GM19351 (cell line): ENCODE measurements around the gene PPTC7.
A peak's percentile ranks its signal among the peaks of the same experiment; 100 is the strongest.
"Not testable (repeated sequence)": the region's sequence is repeated elsewhere in the genome, so short reads cannot be mapped to it uniquely, and the experiment has no call there.

Source experiments
- ATAC-seq: cut with Tn5 transposase; IDR thresholded peaks from one replicate; pipeline ENCODE4 v1.9.1; 2021; ENCODE audit warnings: mild to moderate bottlenecking, moderate library complexity; ENCODE audit not compliant: unreplicated experiment

PPTC7 gene

DNA sequence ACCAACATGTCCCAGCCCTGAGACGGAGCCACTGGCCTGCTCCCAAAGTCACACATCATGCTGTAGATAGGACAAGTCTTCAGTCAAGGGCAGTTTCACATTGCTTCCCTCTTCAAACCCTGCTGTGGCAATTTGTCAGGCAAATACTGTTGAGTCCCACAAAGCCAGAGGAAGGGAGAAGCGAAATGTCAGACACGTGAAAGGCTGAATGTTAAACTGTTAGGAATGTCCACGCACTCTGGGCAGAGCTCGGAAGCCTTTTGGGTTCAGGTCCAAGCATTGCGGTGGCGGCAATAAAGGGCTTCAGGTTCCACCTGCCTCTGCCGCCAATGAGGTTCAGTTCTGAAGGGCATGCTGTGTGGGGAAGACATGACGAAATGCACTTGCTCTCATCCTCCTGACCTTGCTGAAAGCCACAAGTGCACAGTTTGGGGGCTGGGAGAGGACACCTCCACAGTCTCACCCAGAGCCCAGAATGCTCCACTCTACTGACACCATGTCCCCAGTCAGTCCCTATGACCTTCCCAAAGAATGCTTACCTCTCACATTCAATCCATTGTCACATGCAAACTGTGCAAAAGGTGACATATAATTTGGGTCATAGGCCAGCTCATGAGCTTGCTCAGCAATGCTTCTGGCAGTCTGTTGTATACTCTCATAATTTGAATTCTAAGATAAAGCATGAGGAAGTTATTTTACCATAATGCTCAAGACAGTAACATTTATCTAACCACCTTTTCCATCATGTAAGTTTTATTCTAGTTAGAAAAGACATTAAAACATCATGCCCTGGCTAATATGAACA is 45.3 kb downstream of the PPTC7 start:
- ATAC-seq: no peak

DNA sequence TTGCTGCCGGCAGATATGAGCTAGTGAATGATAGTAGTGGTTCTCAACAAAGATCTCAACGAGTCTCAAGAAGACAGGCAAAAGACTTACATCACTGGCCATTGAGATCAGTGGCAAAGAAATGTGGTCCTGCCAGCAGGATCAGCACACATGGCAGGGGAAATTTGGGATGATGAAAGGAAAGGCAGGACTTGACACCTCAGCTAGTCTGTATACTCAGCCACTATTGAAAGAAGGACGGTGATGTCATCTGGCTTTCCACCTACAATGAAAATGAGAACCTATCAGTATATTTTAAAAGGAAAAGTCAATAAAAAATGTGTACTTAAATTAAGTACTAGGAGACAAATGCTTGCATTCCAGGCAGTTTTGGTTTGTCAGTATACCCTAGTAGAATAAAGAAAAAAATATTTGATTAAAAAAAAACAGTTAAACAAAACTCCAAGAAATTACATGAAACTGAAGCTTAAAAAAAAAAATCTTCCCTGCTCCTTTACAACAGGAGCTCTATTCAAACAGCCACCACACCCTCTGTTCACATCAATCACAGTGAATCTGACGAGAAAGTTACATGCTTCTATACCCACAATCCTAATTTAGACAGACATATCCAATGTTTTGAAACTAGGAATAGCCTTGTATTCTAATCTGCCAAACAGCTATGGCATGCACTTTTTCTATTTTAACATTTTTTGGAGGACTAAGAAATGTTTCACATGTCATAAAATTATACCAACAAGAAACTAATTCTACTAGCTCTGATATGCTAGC is 46.1 kb downstream of the PPTC7 start:
- ATAC-seq: no peak

DNA sequence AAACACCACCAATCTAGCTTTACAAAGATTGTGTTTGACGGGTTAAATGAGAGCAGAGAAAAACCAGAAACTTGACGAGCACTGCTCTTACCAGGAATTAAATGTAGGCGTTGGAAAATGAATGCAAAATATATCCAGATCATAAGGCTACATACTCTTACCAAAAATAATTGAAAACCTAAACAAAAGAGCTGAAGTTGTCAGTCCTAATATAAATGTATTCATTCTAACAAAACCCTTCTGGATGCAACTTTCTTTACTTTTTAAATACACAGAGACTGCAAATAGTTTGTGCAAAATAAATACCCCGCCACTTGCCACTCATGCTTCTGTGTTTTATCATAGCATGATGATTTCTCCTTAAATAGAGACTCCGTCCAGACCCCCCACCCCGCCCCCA is 48.3 kb downstream of the PPTC7 start:
- no peak for ATAC-seq

DNA sequence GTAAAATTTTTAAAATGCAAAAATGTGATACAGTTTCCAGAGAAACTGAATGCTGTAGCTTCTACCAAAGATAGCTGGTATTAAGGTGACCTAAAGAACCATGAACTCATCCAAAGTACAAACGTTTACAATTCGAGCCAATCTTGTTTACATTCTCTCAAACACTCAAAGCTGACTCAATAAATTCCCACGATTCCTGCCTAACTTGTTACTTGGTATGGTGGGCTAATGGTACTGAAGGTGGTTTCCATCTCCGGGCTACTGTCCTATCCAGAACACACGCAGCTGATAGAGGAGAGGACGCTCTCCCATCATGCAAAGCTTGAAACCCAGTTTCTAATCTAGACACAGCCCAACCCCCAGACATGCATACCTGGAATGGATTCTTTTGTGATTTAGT is 49.5 kb downstream of the PPTC7 start:
- ATAC-seq: no peak

DNA sequence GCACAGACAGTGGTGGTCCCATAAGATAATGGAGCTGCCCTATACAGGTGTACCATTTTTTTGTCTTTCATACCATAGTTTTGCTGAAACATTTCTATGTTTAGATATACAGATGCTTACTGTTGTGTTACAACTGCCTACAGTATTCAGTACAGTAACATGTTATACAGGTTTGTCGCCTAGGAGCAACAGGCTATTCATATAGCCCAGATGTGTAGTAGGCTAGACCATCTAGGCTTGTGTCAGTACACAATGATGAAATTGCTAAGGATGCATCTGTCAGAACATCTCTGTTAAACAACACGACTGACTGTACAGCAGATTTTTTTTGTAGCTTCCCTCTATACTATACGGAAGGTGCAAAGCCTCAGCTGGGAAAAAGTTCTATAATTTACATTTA is 50.5 kb downstream of the PPTC7 start:
- ATAC-seq: no peak

DNA sequence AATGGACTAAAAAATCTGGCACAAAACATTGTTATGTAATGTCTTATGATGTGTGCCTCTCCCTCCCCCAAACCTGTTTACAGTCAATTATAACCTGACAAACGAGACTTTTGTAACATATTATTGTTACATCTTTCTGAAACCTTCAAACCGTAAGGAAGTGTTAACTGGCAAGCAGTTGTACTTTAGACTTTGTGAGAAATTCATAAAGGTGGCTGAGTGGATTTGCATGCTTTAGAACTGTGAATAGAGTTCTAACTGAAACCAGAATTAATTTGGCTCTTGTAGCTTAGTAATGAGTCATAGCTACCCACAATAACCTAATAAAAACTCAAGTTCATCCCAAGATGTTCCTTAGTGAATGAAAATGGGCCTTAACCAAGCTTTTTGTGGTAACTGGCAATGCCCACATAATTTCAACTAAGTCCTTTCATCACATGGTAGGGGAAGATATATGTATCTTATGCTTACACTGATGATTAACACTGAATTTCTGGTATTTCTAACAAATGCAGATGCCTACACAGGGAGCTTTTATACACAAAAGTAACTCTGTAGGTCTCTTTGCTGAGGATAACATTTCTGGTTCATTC is 51.3 kb downstream of the PPTC7 start:
- ATAC-seq: peak; percentile 90

DNA sequence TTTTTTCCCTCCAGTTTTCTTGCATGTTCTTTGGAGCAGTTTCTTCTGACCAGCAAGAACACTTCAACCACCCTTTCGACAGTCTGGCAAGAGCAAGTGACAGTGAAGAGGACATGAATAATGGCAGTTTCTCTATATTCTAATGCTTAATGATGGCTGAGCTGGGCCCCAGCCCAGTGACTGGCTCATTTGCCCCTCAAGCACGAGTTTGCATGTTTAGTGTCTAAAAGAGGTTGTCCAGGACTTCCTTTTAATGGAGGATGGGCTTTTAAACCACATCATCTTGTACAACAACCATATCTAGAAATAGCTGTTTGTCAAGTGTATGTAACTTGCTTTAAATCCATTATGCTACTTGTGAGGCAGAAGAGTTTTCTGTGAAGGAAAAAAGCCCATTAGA is 52.6 kb downstream of the PPTC7 start:
- no peak for ATAC-seq

DNA sequence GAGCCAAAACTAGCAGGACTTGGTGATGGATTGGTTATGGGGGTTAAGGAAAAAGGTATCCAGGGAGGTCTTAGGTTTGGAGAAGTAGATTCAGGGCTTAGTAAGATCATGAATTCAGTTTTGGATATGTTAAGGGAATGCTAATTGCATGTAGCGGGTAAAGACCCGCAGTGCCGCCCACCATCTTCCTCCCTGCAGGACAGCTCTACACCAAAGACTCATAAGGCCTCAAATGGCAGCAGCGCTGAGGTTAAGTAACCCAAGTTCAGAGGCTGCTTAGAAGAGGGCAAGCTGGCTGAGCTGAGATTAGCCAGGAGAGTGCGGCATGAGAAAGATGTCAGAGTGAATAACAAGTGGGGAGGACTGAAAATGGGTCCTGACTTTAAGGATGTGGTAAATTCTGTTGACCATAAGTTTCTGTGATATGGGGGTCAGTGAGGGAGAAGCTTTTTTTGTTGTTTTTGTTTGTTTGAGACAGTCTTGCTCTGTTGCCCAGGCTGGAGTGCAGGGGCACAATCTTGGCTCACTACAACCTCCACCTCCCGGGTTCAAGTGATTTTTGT is 54.8 kb downstream of the PPTC7 start:
- ATAC-seq: no peak

DNA sequence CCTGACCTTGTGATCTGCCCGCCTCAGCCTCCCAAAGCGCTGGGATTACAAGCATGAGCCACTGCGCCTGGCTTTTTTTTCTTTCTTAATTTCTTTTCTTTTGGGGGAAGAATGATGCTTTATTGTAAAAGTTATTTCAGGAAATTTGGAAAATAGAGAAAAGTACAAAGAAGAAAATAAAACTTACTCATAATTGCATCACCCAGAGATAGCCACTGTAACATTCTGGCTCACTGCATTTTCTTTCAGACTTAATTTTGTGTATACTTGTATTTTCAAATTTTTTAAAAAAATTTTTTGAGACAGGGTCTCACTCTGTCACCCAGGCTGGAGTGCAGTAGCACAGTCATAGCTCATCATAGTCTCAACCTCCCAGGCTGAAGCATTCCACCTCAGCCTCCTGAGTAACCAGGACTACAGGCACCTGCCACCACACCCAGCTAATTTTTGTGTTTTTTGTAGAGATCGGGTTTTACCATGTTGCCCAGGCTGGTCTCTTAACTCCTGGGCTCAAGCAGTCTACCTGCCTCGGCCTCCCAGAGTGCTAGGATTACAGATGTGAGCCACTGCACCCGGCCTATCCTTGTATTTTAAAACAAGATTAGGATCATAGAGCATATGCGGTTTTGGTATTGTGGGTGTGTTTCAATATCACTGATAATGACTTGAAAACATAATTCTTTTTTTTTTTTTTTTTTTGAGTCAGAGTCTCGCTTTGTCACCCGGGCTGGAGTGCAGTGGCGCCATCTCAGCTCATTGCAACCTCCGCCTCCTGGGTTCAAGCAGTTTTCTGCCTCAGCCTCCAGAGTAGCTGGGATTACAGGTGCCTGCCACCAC is 62.0 kb downstream of the PPTC7 start:
- ATAC-seq: not testable (repeated sequence)

DNA sequence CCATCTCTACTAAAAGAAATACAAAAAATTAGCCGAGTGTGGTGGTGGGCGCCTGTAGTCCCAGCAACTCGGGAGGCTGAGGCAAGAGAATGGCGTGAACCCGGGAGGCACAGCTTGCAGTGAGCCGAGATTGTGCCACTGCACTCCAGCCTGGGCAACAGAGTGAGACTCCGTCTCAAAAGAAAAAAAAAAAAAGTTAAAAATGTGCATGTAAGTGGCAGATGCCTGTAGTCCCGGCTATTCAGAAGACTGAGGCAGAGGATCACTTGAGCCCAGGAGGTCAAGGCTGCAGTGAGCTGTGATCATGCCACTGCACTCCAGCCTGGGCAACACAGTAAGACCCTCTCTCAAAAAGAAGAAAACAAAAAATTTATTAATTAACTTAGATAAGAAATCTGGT is 65.1 kb downstream of the PPTC7 start:
- not testable (repeated sequence) for ATAC-seq

DNA sequence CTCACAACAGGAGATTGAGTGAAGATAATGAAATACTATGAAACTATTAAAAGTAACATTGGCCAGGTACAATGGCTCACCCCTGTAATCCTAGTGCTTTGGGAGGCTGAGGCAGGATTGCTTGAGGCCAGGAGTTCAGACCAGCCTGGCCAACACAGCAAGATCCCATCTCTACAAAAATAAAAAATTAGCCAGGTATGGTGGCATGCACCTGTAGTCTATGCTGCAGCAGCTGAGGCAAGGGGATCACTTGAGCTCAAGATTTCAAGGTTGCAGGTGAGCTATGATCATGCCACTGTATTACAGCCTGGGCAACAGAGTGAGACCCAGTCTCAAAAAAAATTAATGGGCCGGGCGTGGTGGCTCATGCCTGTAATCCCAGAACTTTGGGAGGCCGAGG is 66.1 kb downstream of the PPTC7 start:
- no peak for ATAC-seq

DNA sequence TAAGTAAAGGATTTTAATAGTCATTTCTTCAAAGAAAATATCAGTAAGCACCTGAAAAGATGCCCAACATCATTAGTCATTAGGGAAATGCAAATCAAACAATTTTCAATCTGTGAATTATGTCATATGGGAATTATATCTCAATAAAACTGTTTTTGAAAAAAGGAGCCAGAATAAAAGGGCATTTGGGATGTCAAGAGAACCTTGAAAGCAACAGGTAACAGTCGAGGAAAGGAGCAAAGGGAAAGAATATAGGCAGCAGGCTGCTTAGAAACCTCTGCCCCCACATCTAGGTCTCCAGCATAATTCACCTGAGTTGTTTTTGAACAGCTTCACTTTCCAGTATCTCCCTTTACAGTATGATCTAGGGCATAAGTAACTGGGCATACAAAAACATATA is 68.8 kb downstream of the PPTC7 start:
- no peak for ATAC-seq

DNA sequence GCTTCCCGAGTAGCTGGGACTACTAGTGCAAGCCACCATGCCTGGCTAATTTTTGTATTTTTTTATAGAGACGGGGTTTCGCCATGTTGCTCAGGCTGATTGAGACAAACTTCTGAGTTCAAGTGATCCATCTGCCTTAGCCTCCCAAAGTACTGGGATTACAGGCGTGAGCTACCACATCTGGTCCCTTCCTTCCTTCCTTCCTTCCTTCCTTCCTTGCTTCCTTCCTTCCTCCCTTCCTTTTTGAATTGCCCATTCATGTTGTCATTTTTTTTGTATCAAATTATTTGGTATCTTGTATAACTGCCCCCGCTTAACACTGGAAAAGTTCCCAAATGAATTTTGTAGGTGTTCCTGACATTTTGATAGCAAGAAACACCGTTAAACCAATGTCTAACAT is 69.3 kb downstream of the PPTC7 start:
- no peak for ATAC-seq

DNA sequence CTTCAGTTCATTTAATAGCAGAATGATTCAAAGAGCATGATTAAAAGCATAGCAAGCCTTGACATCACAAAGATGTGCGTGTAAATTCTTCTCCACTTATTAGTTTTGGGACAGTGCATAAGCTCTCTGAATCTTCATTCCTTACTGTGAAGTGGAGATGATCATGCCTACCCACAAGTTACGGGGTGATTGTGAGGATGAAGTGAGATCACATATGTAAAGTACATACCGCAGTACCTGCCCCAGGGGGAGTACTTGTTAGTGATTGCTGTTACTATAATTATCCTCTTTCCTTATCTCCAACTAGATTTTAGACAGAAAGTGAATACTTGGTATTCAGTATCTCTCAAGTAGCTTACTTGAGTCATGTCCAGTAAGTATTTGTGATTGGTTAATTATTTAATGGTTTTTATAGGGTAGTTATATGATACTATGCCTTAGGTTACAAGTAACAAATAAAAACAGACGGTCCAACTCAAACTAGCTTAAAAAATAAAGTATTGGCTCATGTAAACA is 75.0 kb downstream of the PPTC7 start:
- no peak for ATAC-seq

DNA sequence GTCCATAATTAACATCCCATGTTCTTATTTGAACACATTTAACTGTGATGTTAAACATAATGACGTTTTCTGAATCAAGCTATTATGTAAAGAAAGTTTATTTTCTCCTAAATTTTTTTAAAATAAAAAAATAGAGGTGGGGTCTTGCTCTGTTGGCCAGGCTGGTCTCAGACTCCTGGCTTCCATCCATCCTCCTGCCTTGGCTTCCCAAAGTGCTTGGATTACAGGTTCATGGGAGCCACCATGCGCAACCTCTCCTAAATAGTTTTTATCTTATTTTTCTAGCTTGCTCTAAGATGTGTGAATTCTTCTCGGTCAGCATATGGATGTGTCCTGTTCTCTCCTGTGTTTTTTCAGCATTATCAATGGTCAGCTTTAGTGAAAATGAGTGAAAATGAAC is 77.8 kb downstream of the PPTC7 start:
- no peak for ATAC-seq

DNA sequence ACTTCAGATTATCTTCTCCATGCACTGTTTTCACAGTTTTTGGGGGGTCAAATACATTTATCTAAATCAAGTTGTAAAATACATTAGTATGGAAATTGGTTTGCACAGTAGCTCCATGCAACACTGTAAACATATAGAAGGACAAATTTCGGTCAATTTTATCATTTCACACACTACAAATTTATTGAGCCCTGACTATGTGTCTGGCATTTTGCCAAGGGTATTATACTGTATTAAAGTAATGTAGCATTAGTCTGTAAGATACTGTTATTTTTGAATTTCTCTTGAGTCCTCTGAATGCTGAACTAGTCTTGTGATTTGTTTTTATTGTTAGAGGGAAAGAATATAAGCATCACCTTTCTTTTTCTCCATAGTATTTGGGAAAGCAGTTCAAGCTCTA is 79.7 kb downstream of the PPTC7 start:
- ATAC-seq: no peak

DNA sequence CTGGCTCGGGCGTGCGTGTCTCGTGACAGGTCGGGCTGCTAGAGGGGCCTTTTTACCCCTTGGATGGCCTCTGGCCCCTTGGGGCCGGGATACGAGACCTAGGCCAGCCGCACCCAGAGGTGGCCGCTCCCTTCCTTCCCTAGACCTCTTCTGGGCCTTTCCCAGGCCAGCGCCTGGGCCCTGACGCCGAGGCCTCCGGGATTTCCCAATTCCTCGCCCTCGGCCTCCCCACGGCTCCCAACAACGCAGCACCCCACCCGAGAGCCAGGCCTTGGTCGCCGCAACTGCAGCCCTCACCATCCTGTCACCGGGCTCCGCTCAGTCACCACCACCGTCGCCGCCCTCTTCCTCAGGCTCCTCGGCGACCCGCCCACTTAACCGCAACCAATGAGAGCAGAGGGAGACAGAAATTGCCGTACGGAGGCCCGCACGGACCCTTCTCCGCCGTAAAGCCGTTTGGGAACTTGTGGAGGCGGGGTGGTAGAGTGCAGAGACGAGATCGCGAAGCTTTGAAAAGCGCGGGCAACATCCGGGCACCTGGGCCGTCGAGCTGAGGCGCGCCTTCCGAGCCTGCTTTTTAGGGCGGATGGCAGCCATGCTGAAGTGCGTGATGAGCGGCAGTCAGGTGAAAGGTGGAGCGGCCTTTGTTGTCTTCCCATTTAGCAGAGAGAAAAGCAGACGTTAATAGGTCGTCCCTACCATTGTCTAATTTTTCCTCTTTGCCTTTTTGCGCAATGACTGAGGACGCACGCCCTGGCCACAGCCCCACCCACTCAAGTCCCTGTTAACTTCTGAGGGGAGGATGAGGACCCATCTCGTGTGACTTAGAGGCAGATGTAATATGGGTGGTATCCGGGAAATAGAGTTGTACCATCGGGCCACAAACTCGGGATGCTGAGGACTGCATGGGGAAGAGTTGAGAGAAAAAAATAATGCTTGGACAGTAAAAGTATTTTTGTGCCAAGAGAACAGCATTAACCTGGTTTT is 81.1 kb downstream of the PPTC7 start, which contains the start of the genes RAD9B and VPS29:
TSS of gene RAD9B (plus strand) at position 580 of the 987 bp plus-strand sequence. CDS start at position 587, 7 bp downstream.
TSS of gene VPS29 (minus strand) at position 360 of the 987 bp plus-strand sequence. CDS start at position 300, 60 bp downstream.
- ATAC-seq: peak; percentile 91

DNA sequence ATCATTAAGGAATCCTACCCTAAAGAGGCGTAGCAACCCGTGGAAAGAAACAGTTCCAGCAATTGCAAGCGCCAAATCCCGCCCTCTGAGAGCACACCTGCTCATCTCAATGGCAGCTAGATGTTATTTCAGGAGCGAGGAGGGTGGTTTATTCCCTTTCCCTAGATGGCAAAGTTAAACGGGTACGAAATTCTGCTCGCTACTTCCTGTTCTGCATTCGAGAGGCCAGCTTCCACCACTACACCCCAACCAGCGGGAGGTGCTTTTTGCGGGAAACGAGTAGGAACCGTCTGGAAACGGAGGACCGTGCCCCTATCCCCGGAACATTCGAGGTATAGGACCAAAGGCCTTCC is 81.7 kb downstream of the PPTC7 start:
- ATAC-seq: peak; percentile 18
